Measurements from ENCODE around the gene FAM168B.

Gene FAM168B

GRCh38 chr2:131055169-131056065 is 37.8 kb downstream of the FAM168B start:
- peak; percentile 10 for DNase-seq (ENCODE audit: low spot score)

GRCh38 chr2:131054488-131054887 is 38.8 kb downstream of the FAM168B start:
- no peak for DNase-seq (ENCODE audit: low spot score)

- no peak for DNase-seq (ENCODE audit: low spot score)
Observed at GRCh38 chr2:131052741-131053263, 40.5 kb downstream of the FAM168B start.

GRCh38 chr2:131050896-131051295 is 42.4 kb downstream of the FAM168B start:
- DNase-seq (ENCODE audit: low spot score) = no peak

GRCh38 chr2:131049150-131049718 is 44.0 kb downstream of the FAM168B start:
- no peak for DNase-seq (ENCODE audit: low spot score)

DNA sequence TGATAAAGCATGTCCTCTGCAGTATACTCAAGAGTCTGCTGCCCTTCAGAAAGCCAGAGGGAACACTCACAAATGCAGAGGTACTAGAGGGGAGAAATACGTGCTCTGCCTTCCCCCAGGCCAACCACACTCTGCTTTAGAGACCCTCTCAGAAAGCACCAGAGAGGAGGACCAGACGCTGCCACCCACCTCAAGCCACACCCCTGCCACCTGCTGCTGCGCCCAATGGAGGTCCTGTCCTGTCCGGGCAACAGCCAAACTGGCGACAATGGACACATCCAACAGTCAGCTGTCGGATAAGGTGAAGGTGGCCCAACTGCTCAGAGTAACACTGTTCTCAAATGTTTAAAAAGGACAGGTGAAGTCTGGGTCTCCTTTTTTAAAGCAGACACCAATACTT is 44.6 kb downstream of the FAM168B start:
- DNase-seq (ENCODE audit: low spot score) = no peak

GRCh38 chr2:131047920-131048560 is 45.2 kb downstream of the FAM168B start:
- DNase-seq (ENCODE audit: low spot score) = no peak

GRCh38 chr2:131046918-131047652 is 46.2 kb downstream of the FAM168B start:
- DNase-seq (ENCODE audit: low spot score) = no peak

GRCh38 chr2:131046028-131046917 is 47.0 kb downstream of the FAM168B start:
- no peak for DNase-seq (ENCODE audit: low spot score)

GRCh38 chr2:131045286-131046027 is 47.8 kb downstream of the FAM168B start:
- DNase-seq (ENCODE audit: low spot score) = no peak

DNA sequence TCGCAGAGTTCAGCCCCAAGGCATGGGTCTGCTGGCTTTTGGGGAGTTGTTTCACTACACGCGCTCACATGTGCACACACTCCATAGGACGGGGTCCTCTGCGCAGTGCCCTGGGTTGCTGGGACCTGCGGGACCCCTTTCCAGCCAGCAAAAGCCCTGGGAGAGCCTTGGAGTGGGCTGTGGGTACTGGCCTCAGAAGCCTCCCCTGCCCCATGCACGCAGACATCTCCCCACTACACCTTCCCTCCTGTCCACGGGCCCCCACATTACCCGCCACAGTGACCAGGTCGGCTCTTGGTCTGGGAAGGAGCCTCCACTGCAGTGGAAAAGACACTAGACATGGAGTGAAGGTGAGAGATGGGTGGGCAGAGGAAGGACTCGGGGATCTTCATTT is 48.5 kb downstream of the FAM168B start:
- no peak for DNase-seq (ENCODE audit: low spot score)

- no peak for DNase-seq (ENCODE audit: low spot score)
Observed at GRCh38 chr2:131044075-131044756, 49.0 kb downstream of the FAM168B start.

DNA sequence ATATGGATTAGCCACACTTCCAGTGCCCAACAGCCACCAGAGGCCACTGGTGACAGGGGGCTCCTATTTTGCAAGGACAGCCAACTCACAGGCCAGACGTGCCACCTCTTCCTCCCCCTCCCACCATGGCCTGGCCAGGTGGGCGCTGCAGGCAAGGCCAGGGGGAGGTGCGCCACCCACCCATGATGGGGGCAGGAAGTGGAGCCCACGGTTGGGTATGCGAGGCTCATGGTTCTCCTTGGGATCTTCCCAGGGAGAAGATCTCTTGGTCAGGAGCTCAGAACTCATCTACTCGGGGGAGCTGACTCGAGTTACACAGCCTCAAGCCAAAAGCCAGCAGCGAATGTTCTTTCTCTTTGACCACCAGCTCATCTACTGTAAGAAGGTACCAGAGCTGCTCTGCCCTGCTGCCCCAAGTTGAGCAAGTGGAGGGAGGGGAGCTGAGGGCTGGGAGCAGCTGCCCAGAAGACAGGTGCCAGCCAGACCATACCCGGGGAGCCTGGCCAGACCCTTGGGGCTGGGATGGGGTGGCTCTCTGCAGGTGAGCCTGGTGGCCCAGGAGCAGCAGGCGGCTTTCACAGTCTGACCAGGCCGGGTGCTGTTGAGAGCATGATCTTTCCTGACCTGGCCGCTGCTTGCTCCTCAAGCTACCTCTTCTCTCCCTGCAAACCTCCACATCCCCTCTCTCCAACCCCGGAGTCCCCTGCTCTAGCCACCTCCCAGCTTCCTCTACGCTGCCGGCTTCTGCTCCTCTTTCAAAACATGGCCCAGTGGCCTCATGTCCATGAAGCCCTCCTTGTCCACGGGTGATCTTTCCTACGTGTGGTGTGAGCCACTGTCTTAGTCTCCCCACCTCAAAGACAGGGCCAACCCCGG is 49.8 kb downstream of the FAM168B start:
- no peak for DNase-seq (ENCODE audit: low spot score)

GRCh38 chr2:131042148-131042775 is 51.0 kb downstream of the FAM168B start:
- DNase-seq (ENCODE audit: low spot score) = no peak

- no peak for DNase-seq (ENCODE audit: low spot score)
Observed at GRCh38 chr2:131041402-131042147, 51.7 kb downstream of the FAM168B start.

DNA sequence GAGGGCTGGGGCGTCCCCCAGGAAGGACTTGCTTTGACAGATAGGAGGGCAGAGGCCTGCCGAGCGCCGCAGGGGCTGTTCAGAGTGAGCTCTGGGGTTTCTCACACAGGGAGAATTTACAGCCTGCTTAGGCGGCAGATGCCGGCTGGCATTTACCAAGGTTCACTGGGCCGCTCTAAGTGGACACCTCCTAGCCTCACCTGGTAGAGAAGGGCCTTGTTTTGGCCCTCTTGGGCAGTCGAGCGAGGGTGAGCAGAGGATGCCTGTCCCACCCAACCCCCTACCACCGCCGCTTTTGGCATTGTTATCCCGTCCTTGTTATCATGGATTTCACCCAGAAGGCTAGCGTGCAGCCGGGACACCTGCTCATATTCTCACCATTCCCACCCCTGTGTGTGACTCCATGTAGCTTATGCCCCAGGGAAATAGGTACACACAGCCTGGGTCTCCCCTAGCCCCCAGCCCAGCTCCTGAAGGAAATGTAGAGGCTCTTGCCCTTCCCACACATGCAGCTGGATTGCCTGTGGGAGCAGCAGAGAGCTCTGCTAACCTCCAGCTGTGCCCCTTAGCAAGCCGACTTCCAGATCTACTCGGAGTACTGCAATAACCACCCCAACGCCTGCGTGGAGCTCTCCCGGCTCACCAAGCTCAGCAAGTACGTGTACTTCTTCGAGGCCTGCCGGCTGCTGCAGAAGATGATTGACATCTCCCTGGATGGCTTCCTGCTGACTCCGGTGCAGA is 52.4 kb downstream of the FAM168B start:
- DNase-seq (ENCODE audit: low spot score) = no peak

Measured in COLO829 (cell line).